T-cell (primary cell): Measurements from ENCODE around the gene SCN4A. TPM values are rescaled to one million over a fixed set of nuclear protein-coding genes. Genes with fewer than 3 reads are reported as not detected.
"Not testable (repeated sequence)": the region's sequence is repeated elsewhere in the genome, so short reads cannot be mapped to it uniquely, and the experiment has no call there.

ENCODE experiments used
- ATAC-seq, 4 experiments: fragments of 200-7000 bp in 3 of 4; fragments of 150-1000 bp in 1 of 4; cut with Tn5 transposase; replicated peaks in 1 of 4; 1 replicate in 3 of 4; 2 replicates in 1 of 4; pipeline ENCODE4 v1.10.0; 2021; ENCODE audit warnings: moderate library complexity in 3 of 4, mild to moderate bottlenecking in 2 of 4, moderate number of reproducible peaks in 1 of 4
- CTCF ChIA-PET, 2 donors: fragments of 300-600 bp; sonication (Branson Sonifier 250); formaldehyde crosslinking; loops; one replicate each; lab custom pipeline; 2022; ENCODE audit warnings: antibody characterized with exemption in 2 of 2; lab: Charles Lee
- POLR2A ChIA-PET, 2 donors: fragments of 300-600 bp; sonication (Branson Sonifier 250); formaldehyde crosslinking; loops; one replicate each; lab custom pipeline; 2022; ENCODE audit warnings: antibody characterized with exemption in 2 of 2; lab: Charles Lee
- DNase-seq, 35 experiments: peaks; one replicate each; pipeline versions ENCODE4 v3.0.0 to v3.0.0-alpha.2; 2013 to 2023
- H3K27ac ChIP-seq: one replicate; pipeline ENCODE4 v1.5.1; 2013; ENCODE audit warnings: low read length
- H3K27me3 ChIP-seq, 2 experiments: replicated peaks in 1 of 2; 1 replicate in 1 of 2; 2 replicates in 1 of 2; pipeline versions ENCODE4 v1.6.1 to v1.7.0; 2013; ENCODE audit warnings: low read length in 1 of 2, mixed read lengths in 1 of 2; ENCODE audit not compliant: control insufficient read depth in 2 of 2, insufficient read depth in 2 of 2; ENCODE audit errors: extremely low read depth in 1 of 2
- H3K36me3 ChIP-seq, 2 donors: 1 replicate in 1 of 2; 2 replicates in 1 of 2; pipeline versions ENCODE4 v1.6.1 to v1.7.0; 2013; ENCODE audit warnings: low read length in 1 of 2; ENCODE audit not compliant: control insufficient read depth in 2 of 2, insufficient read depth in 1 of 2; ENCODE audit errors: extremely low read depth in 1 of 2
- H3K4me1 ChIP-seq, 2 experiments: 1 replicate in 1 of 2; 2 replicates in 1 of 2; pipeline versions ENCODE4 v1.6.1 to v1.7.0; 2013; ENCODE audit warnings: low read length in 2 of 2, mixed read lengths in 1 of 2; ENCODE audit not compliant: insufficient read depth in 2 of 2, control insufficient read depth in 1 of 2; ENCODE audit errors: extremely low read depth in 1 of 2
- H3K4me3 ChIP-seq, 2 donors: 1 replicate in 1 of 2; 2 replicates in 1 of 2; pipeline versions ENCODE4 v1.5.1 to v1.7.0; 2013; ENCODE audit warnings: mild to moderate bottlenecking in 2 of 2, low read length in 1 of 2, moderate library complexity in 1 of 2; ENCODE audit not compliant: control insufficient read depth in 1 of 2; ENCODE audit errors: extremely low read depth in 1 of 2
- H3K9me3 ChIP-seq: 2 replicates; pipeline ENCODE4 v1.7.0; 2013
- H3K27ac Mint-ChIP-seq, 2 donors: one replicate each; pipeline ENCODE4 v1.8.0; 2020 to 2021; ENCODE audit warnings: mild to moderate bottlenecking in 2 of 2, mixed read lengths in 2 of 2
- H3K27me3 Mint-ChIP-seq, 2 donors: one replicate each; pipeline ENCODE4 v1.8.0; 2021 to 2022; ENCODE audit warnings: mixed read lengths in 2 of 2
- H3K36me3 Mint-ChIP-seq: one replicate; pipeline ENCODE4 v1.8.0; 2021; ENCODE audit warnings: mixed read lengths
- H3K4me1 Mint-ChIP-seq, 3 donors: one replicate each; pipeline ENCODE4 v1.8.0; 2020 to 2022; ENCODE audit warnings: mixed read lengths in 3 of 3, mild to moderate bottlenecking in 1 of 3
- H3K4me3 Mint-ChIP-seq, 3 donors: one replicate each; pipeline ENCODE4 v1.8.0; 2020 to 2022; ENCODE audit warnings: mild to moderate bottlenecking in 3 of 3, mixed read lengths in 3 of 3, moderate library complexity in 3 of 3
- H3K9me3 Mint-ChIP-seq, 3 donors: one replicate each; pipeline ENCODE4 v1.8.0; 2020 to 2022; ENCODE audit warnings: mixed read lengths in 3 of 3
- WGBS: methylation state at CpG from one replicate; pipeline ENCODE4 v1.1.5; 2013; ENCODE audit warnings: missing lambda C conversion rate; ENCODE audit not compliant: insufficient coverage; 5-methylcytosine and 5-hydroxymethylcytosine counted together
- total RNA-seq, 35 experiments: library from RNA in 6 of 35; stranded (reverse) in 6 of 35; fragments of 120-200 nt in 1 of 35; gene quantifications; one replicate each; pipeline versions ENCODE4 v1.2.1 to v1.2.4 and lab custom pipeline; 2013 to 2026

The SCN4A gene
- total RNA-seq, 5 donors from 2014 or later (not counting 1 experiment from before 2014, with no cell fraction given): 0.13 to 0.18 (median 0.13) TPM; not detected in 2

GRCh38 chr17:63915753-63916152 is 57.0 kb downstream of the SCN4A start:
- DNase-seq, H3K9me3 Mint-ChIP-seq, H3K36me3 ChIP-seq, POLR2A ChIA-PET, H3K9me3 ChIP-seq, H3K27ac Mint-ChIP-seq, ATAC-seq, H3K4me3 ChIP-seq, H3K4me3 Mint-ChIP-seq, H3K27ac ChIP-seq, H3K27me3 Mint-ChIP-seq, H3K36me3 Mint-ChIP-seq: not testable (repeated sequence)
- CTCF ChIA-PET: interaction anchor here in 1 of 2 donors (1.2 kb wide), 1 partner anchor 218 kb away, joined by 4 read pairs; no protein-coding TSS in a partner anchor
- 96% methylated on average over 6 of the region's 10 CpGs for WGBS
- H3K4me1 Mint-ChIP-seq: peaks cover 8 to 15% (median 11%) of the 10 kb centered on the region in 3 donors
- peaks cover 0 to 14% of the 10 kb centered on the region in 2 experiments for H3K4me1 ChIP-seq
- peaks cover 0 to 14% of the 10 kb centered on the region in 2 experiments for H3K27me3 ChIP-seq

- Histone ChIP-seq H3K36me3 (no peaks in the 10 kb centered on the region), H3K27me3 (peaks cover 0 to 22% of the 10 kb centered on the region in 2 experiments), H3K4me3 (no peak overlapping the region), H3K4me1 (peaks cover 0 to 12% of the 10 kb centered on the region in 2 experiments), H3K27ac (no peak overlapping the region), H3K9me3 (no peaks in the 10 kb centered on the region)
- POLR2A ChIA-PET: no interaction called here
- CTCF ChIA-PET: no interaction called here
- no peak for ATAC-seq
- Mint-ChIP-seq H3K9me3 (no peaks in the 10 kb centered on the region), H3K27ac (no peak overlapping the region), H3K36me3 (no peaks in the 10 kb centered on the region), H3K27me3 (peaks cover 4 to 6% of the 10 kb centered on the region in 2 donors), H3K4me3 (no peak overlapping the region), H3K4me1 (peaks cover 6 to 10% (median 6%) of the 10 kb centered on the region in 3 donors)
- WGBS: 100% methylated on average over 2 of the region's 7 CpGs
- DNase-seq: no peak
Observed at GRCh38 chr17:63914471-63914870, 58.2 kb downstream of the SCN4A start.

GRCh38 chr17:63911657-63912100 is 61.0 kb downstream of the SCN4A start:
- H3K36me3 Mint-ChIP-seq: no peaks in the 10 kb centered on the region
- Histone ChIP-seq H3K9me3 (no peaks in the 10 kb centered on the region), H3K27me3 (peaks cover 0 to 14% of the 10 kb centered on the region in 2 experiments), H3K36me3 (no peaks in the 10 kb centered on the region), H3K4me3 (no peak overlapping the region), H3K27ac (no peak overlapping the region), H3K4me1 (peaks cover 0 to 4% of the 10 kb centered on the region in 2 experiments)
- CTCF ChIA-PET: interaction anchor here (0.6 to 3.0 kb wide), 8 partner anchors 23 to 246 kb away, joined by 3 to 11 read pairs (median 3); no protein-coding TSS in a partner anchor
- DNase-seq: peak in 34 of 35 experiments; percentile 12 to 79 (median 50)
- H3K9me3 Mint-ChIP-seq: no peaks in the 10 kb centered on the region
- no peak overlapping the region for H3K4me3 Mint-ChIP-seq
- POLR2A ChIA-PET: interaction anchor here in 1 of 2 donors (0.6 kb wide), 1 partner anchor 1571 kb away, joined by 3 read pairs; no protein-coding TSS in a partner anchor
- peak; percentile 67 to 78 (median 73) for ATAC-seq
- peaks cover 0 to 3% of the 10 kb centered on the region in 2 donors for H3K27me3 Mint-ChIP-seq
- H3K27ac Mint-ChIP-seq: no peak overlapping the region
- 90% methylated on average over 4 of the region's 8 CpGs for WGBS
- peaks cover 0 to 5% (median 2%) of the 10 kb centered on the region in 3 donors for H3K4me1 Mint-ChIP-seq

- no peak within 1 kb of the TSS for H3K27ac Mint-ChIP-seq
Observed at GRCh38 chr17:63911041-63911635, 61.6 kb downstream of the SCN4A start, which contains the start of gene CSHL1. Gene CSHL1 (minus strand): TSS chr17:63911258. CDS start chr17:63911196, 62 bp downstream.

GRCh38 chr17:63910096-63910495 is 62.6 kb downstream of the SCN4A start:
- Histone ChIP-seq H3K9me3 (no peaks in the 10 kb centered on the region), H3K4me3 (no peak overlapping the region), H3K4me1 (peaks cover 0 to 4% of the 10 kb centered on the region in 2 experiments), H3K27ac (no peak overlapping the region), H3K36me3 (no peaks in the 10 kb centered on the region), H3K27me3 (peaks cover 0 to 14% of the 10 kb centered on the region in 2 experiments)
- WGBS: 98% methylated on average over 8 of the region's 14 CpGs
- H3K4me3 Mint-ChIP-seq: no peak overlapping the region
- no peaks in the 10 kb centered on the region for H3K36me3 Mint-ChIP-seq
- H3K9me3 Mint-ChIP-seq: no peaks in the 10 kb centered on the region
- POLR2A ChIA-PET: no interaction called here
- H3K27ac Mint-ChIP-seq: no peak overlapping the region
- no peak for ATAC-seq
- CTCF ChIA-PET: interaction anchor here in 1 of 2 donors (1.2 kb wide), 1 partner anchor 119 kb away, joined by 3 read pairs; no protein-coding TSS in a partner anchor
- H3K4me1 Mint-ChIP-seq: peaks cover 0 to 5% (median 2%) of the 10 kb centered on the region in 3 donors
- DNase-seq: no peak
- H3K27me3 Mint-ChIP-seq: peaks cover 0 to 3% of the 10 kb centered on the region in 2 donors

More at GRCh38 chr17:63911041-63911635, 61.6 kb downstream of the SCN4A start, which contains the start of gene CSHL1:
- Mint-ChIP-seq H3K27me3 (peaks cover 0 to 3% of the 10 kb centered on the region in 2 donors), H3K36me3 (no peaks in the 10 kb centered on the region), H3K4me3 (no peak within 1 kb of the TSS), H3K4me1 (peaks cover 0 to 5% (median 2%) of the 10 kb centered on the region in 3 donors), H3K9me3 (no peaks in the 10 kb centered on the region)
- no peak within 1 kb of the TSS for H3K27ac ChIP-seq
- H3K27me3 ChIP-seq: peaks cover 0 to 14% of the 10 kb centered on the region in 2 experiments
- no peaks in the 10 kb centered on the region for H3K9me3 ChIP-seq
- 82% methylated on average over 13 of the region's 15 CpGs for WGBS
- DNase-seq (no peak), ATAC-seq (no peak)
- ChIA-PET POLR2A (interaction anchor here in 1 of 2 donors (0.6 kb wide), 1 partner anchor 1571 kb away, joined by 3 read pairs; no protein-coding TSS in a partner anchor), CTCF (interaction anchor here (0.6 to 3.0 kb wide), 5 partner anchors 8 to 247 kb away, joined by 3 to 11 read pairs (median 3); no protein-coding TSS in a partner anchor)
- no peaks in the 10 kb centered on the region for H3K36me3 ChIP-seq
- H3K4me3 ChIP-seq: no peak within 1 kb of the TSS
- peaks cover 0 to 4% of the 10 kb centered on the region in 2 experiments for H3K4me1 ChIP-seq

- H3K27me3 ChIP-seq: peaks cover 0 to 14% of the 10 kb centered on the region in 2 experiments
- ATAC-seq, H3K9me3 ChIP-seq, POLR2A ChIA-PET, H3K36me3 ChIP-seq, H3K4me1 Mint-ChIP-seq, H3K4me1 ChIP-seq, H3K27me3 Mint-ChIP-seq, H3K4me3 ChIP-seq, H3K9me3 Mint-ChIP-seq, H3K27ac Mint-ChIP-seq, H3K36me3 Mint-ChIP-seq, DNase-seq, CTCF ChIA-PET, H3K4me3 Mint-ChIP-seq, H3K27ac ChIP-seq: not testable (repeated sequence)
- WGBS: 100% methylated on average over 3 of the region's 10 CpGs
Observed at GRCh38 chr17:63909586-63909985, 63.1 kb downstream of the SCN4A start.
